Uterus (tissue), 2 donors: ENCODE results near the gene TAF9B.

Experiments
- CTCF ChIP-seq, 4 experiments: fragments of 200-600 bp in 2 of 4; fragments of 450-650 bp in 2 of 4; sonication (generic) in 2 of 4; IDR thresholded peaks; one replicate each; pipeline ENCODE4 v1.5.1; 2016 to 2019; ENCODE audit warnings: antibody characterized with exemption in 4 of 4, mild to moderate bottlenecking in 2 of 4, moderate library complexity in 1 of 4
- POLR2A ChIP-seq, 2 donors: fragments of 450-650 bp; IDR thresholded peaks; one replicate each; pipeline ENCODE4 v1.6.1; 2016; ENCODE audit warnings: antibody characterized with exemption in 2 of 2, mild to moderate bottlenecking in 1 of 2, moderate library complexity in 1 of 2

DNA sequence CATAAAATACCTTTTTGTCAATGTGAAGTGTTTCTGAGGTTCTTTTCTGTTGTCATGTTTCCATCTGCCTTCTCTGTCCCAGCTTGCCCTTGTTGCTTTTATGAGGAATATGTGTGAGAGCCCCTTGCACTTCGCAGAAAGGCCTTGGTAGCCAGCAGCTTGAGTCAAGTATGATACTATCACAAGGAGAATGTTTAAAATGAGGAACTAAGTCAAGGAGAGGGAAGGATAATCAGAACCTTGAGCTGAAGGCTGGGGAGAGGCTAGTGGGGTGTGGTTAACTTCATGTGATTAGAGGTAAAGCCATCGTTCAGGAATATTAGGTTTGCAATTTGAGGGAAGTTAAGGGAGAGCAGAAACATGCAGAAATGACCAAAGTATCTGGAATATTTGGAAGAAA lies 22.7 kb downstream of the TAF9B start:
- TF ChIP-seq POLR2A (IDR thresholded peaks at IDR 0.05) (no peak), CTCF (IDR thresholded peaks at IDR 0.05) (no peak)
